GM12875 (cell line): ENCODE results near the gene FIGNL2.

Source experiments
- H3K4me3 ChIP-seq: one replicate; pipeline ENCODE4 v1.5.1; 2011; ENCODE audit warnings: low read depth, low read length, control low read depth
- TF ChIP-seq, protein P1 (sequence below): IDR thresholded peaks from 2 replicates; pipeline ENCODE4 v1.5.1; 2011; ENCODE audit warnings: low read depth, mild to moderate bottlenecking, control low read depth, inconsistent platforms, low read length, moderate library complexity, borderline replicate concordance; ENCODE audit not compliant: insufficient read depth

FIGNL2 gene

DNA sequence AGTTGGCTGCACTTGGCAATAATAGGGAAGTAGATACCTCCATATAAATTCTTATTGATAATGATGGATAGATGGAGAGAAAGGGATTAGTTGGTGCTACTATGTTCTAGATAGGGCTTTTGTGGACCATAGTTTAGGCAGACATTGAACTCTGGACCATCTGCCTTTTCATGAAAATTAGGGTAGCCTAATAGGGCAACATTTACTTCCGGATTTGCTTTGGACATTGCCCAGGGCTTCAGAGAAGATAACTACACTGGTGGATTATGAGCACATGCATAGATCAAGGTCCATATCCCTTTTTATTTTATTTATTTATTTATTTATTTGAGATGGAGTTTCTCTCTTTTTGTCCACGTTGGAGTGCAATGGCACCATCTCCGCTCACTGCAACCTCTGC, 70.5 kb downstream of the FIGNL2 start:
- TF ChIP-seq, protein P1, sequence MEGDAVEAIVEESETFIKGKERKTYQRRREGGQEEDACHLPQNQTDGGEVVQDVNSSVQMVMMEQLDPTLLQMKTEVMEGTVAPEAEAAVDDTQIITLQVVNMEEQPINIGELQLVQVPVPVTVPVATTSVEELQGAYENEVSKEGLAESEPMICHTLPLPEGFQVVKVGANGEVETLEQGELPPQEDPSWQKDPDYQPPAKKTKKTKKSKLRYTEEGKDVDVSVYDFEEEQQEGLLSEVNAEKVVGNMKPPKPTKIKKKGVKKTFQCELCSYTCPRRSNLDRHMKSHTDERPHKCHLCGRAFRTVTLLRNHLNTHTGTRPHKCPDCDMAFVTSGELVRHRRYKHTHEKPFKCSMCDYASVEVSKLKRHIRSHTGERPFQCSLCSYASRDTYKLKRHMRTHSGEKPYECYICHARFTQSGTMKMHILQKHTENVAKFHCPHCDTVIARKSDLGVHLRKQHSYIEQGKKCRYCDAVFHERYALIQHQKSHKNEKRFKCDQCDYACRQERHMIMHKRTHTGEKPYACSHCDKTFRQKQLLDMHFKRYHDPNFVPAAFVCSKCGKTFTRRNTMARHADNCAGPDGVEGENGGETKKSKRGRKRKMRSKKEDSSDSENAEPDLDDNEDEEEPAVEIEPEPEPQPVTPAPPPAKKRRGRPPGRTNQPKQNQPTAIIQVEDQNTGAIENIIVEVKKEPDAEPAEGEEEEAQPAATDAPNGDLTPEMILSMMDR, result no peak
- H3K4me3 ChIP-seq, result no peak overlapping the region

DNA sequence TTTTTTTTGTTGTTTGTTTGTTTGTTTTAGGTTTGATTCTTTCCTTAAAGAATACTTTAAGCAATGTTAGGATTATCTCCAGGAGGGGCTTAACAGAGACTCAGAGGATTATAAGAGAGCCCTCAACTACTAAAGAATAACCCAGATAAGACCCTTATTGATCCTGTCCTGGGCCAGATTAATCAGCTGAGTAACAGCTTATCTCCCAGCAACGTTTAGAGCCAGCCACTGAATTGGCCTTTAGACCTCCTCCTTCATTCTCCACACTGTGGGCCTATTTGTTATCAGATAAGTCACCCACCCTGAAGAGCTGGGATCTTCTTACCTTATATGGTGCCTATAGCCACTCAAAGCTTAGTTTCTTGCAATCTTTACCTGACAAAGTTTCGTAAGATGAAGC, 71.1 kb downstream of the FIGNL2 start:
- TF ChIP-seq, protein P1, result no peak
- no peak overlapping the region for H3K4me3 ChIP-seq

DNA sequence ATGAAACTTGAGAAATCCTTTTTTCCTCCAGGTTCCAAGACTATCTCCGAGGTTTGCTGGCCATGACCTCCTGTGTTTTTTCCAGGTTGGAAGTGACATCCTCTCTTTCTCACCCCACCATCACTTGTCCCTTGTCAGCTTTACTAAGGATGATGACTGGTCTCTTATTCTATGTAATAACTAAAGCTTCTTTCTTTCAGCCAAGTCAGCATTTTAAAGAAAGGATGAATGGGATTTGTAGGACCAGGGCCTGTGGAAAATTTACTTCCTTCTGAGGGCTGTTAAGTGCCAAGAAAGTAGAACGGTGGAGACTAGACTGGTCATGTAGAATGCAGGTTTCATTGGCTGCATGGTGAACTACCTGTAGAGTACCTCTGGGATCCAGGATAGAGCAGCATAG, 73.6 kb downstream of the FIGNL2 start:
- TF ChIP-seq, protein P1, result no peak
- no peak overlapping the region for H3K4me3 ChIP-seq

DNA sequence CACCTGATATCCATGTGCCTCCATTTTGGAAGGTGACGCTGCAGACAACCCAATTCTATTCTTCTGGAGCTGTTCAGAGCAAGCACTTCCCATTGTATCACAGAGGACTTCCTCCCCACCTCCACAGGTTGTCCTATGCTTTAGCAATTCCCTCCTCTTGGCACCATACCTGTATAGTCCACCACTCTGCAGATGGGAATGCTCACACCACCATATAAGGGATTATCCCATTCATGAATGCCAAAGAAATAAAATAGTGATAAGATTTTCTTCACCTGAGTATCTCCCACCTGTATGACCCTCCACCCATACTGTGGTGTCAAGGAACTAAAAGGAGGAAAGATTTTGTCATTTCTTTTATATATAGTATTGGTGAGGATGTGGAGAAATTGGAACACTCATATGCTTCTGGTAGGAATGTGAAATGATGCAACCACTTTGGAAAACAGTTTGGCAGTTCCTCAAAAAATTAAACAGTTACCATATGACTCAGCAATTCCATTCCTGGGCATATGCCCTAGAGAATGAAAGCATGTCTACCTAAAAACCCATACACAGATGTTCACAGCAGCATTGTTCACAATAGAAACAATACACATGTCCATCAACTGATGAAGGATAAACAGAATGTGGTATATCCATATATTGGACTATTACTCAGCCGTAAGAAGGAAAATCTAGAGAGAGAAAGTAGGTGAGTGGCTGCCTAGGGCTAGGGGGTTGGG, 75.2 kb downstream of the FIGNL2 start:
- TF ChIP-seq, protein P1, result no peak

DNA sequence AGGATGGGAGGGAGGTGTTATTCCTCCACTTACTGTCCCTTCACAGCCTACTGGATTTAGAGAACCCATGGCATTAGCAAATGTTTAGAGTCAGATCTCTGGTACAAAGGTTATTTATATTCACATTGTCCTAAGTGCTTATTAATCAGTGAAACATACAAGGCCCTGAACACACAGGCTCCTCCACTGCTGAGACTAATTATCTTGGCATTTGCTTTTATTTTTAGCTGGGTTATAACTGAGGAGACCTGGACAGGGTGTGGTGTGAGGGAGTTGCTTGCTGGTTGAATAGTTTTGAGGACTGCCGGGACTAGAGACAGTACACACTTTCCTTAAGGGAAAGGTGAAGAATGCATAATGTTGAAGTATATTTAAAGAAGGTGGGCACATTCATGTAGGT, 77.5 kb downstream of the FIGNL2 start:
- no peak overlapping the region for H3K4me3 ChIP-seq
- TF ChIP-seq, protein P1, result no peak

More for the DNA sequence above, 75.2 kb downstream of the FIGNL2 start:
- no peak overlapping the region for H3K4me3 ChIP-seq
